Nephron progenitor cell (in vitro differentiated cells): ENCODE data around the gene CRYBA4.

Source experiments
- DNase-seq: peaks from one replicate; pipeline ENCODE4 v3.0.0; 2021
- H3K27ac Mint-ChIP-seq: 2 replicates; pipeline ENCODE4 v1.8.0; 2021; ENCODE audit warnings: mild to moderate bottlenecking, moderate library complexity, mixed read lengths
- H3K27me3 Mint-ChIP-seq: 2 replicates; pipeline ENCODE4 v1.8.0; 2021; ENCODE audit warnings: mild to moderate bottlenecking, low read depth, mixed read lengths; ENCODE audit not compliant: poor library complexity
- H3K36me3 Mint-ChIP-seq: 2 replicates; pipeline ENCODE4 v1.8.0; 2021; ENCODE audit warnings: low read depth, mixed read lengths
- H3K4me1 Mint-ChIP-seq: 2 replicates; pipeline ENCODE4 v1.8.0; 2021; ENCODE audit warnings: mixed read lengths
- H3K4me3 Mint-ChIP-seq: 2 replicates; pipeline ENCODE4 v1.8.0; 2021; ENCODE audit warnings: mild to moderate bottlenecking, moderate library complexity, mixed read lengths
- H3K9me3 Mint-ChIP-seq: 2 replicates; pipeline ENCODE4 v1.8.0; 2021; ENCODE audit warnings: mild to moderate bottlenecking, moderate library complexity, mixed read lengths
- TF ChIP-seq, protein P1 (sequence below): fragments of 200-600 bp; sonication (generic); IDR thresholded peaks from 2 replicates; pipeline ENCODE4 v1.5.0; 2021; ENCODE audit warnings: antibody characterized with exemption

CRYBA4 gene

DNA sequence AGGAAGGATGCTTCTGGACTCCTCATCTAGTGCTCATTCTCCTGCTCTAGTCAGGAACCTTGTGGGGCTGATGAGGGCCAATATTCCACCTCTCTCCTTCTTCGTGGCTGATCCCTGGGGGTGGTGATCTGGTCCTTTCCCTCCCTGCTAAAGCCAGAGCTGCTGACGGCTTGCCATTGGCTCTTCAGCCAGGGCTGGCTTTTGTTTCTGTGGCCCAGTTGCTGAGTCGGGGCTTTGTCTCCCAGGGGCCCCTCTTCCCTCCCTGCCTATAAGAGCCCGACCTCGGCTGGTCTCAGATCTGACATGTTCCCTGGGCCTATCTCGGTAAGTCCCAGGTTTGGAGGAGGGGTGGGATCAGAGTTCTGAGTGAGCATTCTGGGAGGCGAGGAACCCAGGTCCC is at the start of gene CRYBA4:
TSS of gene CRYBA4 (plus strand) at position 301 of the 400 bp plus-strand sequence. CDS start 634 bp downstream, outside the sequence.
- Mint-ChIP-seq H3K27ac (no peak within 1 kb of the TSS), H3K36me3 (no peaks in the 10 kb centered on the region), H3K27me3 (peaks cover 8% of the 10 kb centered on the region), H3K4me1 (peaks cover 13% of the 10 kb centered on the region), H3K9me3 (no peaks in the 10 kb centered on the region), H3K4me3 (no peak within 1 kb of the TSS)
- TF ChIP-seq, protein P1, sequence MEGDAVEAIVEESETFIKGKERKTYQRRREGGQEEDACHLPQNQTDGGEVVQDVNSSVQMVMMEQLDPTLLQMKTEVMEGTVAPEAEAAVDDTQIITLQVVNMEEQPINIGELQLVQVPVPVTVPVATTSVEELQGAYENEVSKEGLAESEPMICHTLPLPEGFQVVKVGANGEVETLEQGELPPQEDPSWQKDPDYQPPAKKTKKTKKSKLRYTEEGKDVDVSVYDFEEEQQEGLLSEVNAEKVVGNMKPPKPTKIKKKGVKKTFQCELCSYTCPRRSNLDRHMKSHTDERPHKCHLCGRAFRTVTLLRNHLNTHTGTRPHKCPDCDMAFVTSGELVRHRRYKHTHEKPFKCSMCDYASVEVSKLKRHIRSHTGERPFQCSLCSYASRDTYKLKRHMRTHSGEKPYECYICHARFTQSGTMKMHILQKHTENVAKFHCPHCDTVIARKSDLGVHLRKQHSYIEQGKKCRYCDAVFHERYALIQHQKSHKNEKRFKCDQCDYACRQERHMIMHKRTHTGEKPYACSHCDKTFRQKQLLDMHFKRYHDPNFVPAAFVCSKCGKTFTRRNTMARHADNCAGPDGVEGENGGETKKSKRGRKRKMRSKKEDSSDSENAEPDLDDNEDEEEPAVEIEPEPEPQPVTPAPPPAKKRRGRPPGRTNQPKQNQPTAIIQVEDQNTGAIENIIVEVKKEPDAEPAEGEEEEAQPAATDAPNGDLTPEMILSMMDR, result no peak
- DNase-seq, result no peak

DNA sequence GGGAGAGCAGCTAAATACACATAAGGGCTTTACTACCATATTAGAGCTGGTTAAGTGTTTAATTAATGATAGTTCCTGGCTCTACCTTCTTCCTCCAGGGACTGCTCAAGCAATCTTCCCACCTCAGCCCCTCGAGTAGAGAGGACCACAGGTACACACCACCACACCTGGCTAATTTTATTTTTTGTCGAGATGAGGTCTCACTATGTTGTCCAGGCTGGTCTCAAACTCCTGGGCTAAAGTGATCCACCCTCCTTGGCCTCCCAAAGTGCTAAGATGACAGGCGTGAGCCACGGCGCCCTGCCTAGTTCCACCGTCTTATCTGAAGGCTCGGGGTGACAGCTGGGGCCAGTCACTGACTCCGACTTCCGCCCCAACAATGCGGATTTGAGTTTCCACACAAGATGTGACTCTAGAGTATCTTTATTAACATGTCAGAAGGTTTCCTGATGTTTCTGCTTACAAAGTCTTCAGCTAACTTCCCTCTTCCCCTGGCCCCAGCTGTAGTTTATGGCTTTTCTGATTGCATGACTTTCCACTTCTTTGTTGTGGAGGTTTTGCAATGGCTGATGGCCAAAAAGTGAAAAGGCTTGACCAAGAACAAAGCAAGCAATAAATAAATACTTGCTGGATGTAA is 48.6 kb upstream of the CRYBA4 start:
- Mint-ChIP-seq H3K27me3 (peaks cover 4% of the 10 kb centered on the region), H3K4me1 (peaks cover 38% of the 10 kb centered on the region), H3K9me3 (no peaks in the 10 kb centered on the region), H3K36me3 (peaks cover 10% of the 10 kb centered on the region), H3K27ac (no peak overlapping the region), H3K4me3 (no peak overlapping the region)
- DNase-seq, result no peak
- TF ChIP-seq, protein P1, result no peak

GRCh38 chr22:26574001-26574723 is 47.6 kb upstream of the CRYBA4 start:
- Mint-ChIP-seq H3K4me1 (peaks cover 34% of the 10 kb centered on the region), H3K9me3 (no peaks in the 10 kb centered on the region), H3K27ac (no peak overlapping the region), H3K4me3 (no peak overlapping the region), H3K27me3 (peaks cover 4% of the 10 kb centered on the region), H3K36me3 (peaks cover 12% of the 10 kb centered on the region)
- no peak for DNase-seq
- TF ChIP-seq, protein P1, result no peak

- Mint-ChIP-seq H3K36me3 (peaks cover 12% of the 10 kb centered on the region), H3K27me3 (peaks cover 10% of the 10 kb centered on the region), H3K4me3 (no peak overlapping the region), H3K9me3 (no peaks in the 10 kb centered on the region), H3K27ac (peak overlapping the region; percentile 15), H3K4me1 (peaks cover 42% of the 10 kb centered on the region)
- no peak for DNase-seq
- TF ChIP-seq, protein P1, result no peak
Measured at GRCh38 chr22:26576026-26576680, 45.6 kb upstream of the CRYBA4 start.

- H3K36me3 Mint-ChIP-seq, result peaks cover 12% of the 10 kb centered on the region
- DNase-seq, result no peak
- H3K4me3 Mint-ChIP-seq, result no peak overlapping the region
- TF ChIP-seq, protein P1, result no peak
- no peaks in the 10 kb centered on the region for H3K9me3 Mint-ChIP-seq
- H3K27me3 Mint-ChIP-seq, result peaks cover 5% of the 10 kb centered on the region
- H3K27ac Mint-ChIP-seq, result no peak overlapping the region
- H3K4me1 Mint-ChIP-seq, result peaks cover 43% of the 10 kb centered on the region
Measured at GRCh38 chr22:26577081-26577480, 44.7 kb upstream of the CRYBA4 start.
